H9 (cell line): ENCODE data around the gene LHFPL2. TPM values are rescaled to one million over a fixed set of nuclear protein-coding genes. Genes with fewer than 3 reads are reported as not detected.
A peak's percentile ranks its signal among the peaks of the same experiment; 100 is the strongest.

Experiments used
- DNase-seq: peaks from one replicate; pipeline ENCODE4 v3.0.0-alpha.2; 2017
- H2AFZ ChIP-seq: one replicate; pipeline ENCODE4 v1.6.1; 2013; ENCODE audit warnings: mild to moderate bottlenecking, low read length, control low read depth, moderate library complexity
- H2AK5ac ChIP-seq: 2 replicates; pipeline ENCODE4 v1.6.1; 2013; ENCODE audit warnings: low read length, control low read depth, mixed read lengths; ENCODE audit not compliant: insufficient read length
- H2BK120ac ChIP-seq: one replicate; pipeline ENCODE4 v1.6.1; 2013; ENCODE audit warnings: low read depth, mild to moderate bottlenecking, low read length, control low read depth, inconsistent platforms; ENCODE audit not compliant: poor library complexity, severe bottlenecking
- H2BK12ac ChIP-seq: 2 replicates; pipeline ENCODE4 v1.6.1; 2013; ENCODE audit warnings: low read length, control low read depth, mixed read lengths, low read depth; ENCODE audit not compliant: insufficient read length
- H2BK15ac ChIP-seq: 2 replicates; pipeline ENCODE4 v1.6.1; 2013; ENCODE audit warnings: low read depth, low read length, control low read depth
- H2BK20ac ChIP-seq: one replicate; pipeline ENCODE4 v1.6.1; 2013; ENCODE audit warnings: low read depth, mild to moderate bottlenecking, low read length, control low read depth, inconsistent platforms; ENCODE audit not compliant: poor library complexity, severe bottlenecking
- H2BK5ac ChIP-seq: 2 replicates; pipeline ENCODE4 v1.6.1; 2013; ENCODE audit warnings: low read length, control low read depth, mixed read lengths; ENCODE audit not compliant: insufficient read length
- H3K14ac ChIP-seq: 2 replicates; pipeline ENCODE4 v1.6.1; 2013; ENCODE audit warnings: low read length, control low read depth; ENCODE audit not compliant: insufficient read depth
- H3K18ac ChIP-seq: 2 replicates; pipeline ENCODE4 v1.6.1; 2013; ENCODE audit warnings: low read depth, mild to moderate bottlenecking, mixed read lengths, low read length, control low read depth; ENCODE audit not compliant: insufficient read length
- H3K23ac ChIP-seq: 2 replicates; pipeline ENCODE4 v1.6.1; 2013; ENCODE audit warnings: low read length, control low read depth, mixed read lengths, low read depth; ENCODE audit not compliant: insufficient read length
- H3K23me2 ChIP-seq: 2 replicates; pipeline ENCODE4 v1.6.1; 2013; ENCODE audit warnings: low read depth, mild to moderate bottlenecking, mixed read lengths, low read length, control low read depth; ENCODE audit not compliant: insufficient read length, poor library complexity, severe bottlenecking
- H3K27ac ChIP-seq: 2 replicates; pipeline ENCODE4 v1.5.1; 2013; ENCODE audit warnings: low read length, control low read depth, mixed read lengths, low read depth; ENCODE audit not compliant: insufficient read length
- H3K27me3 ChIP-seq: 2 replicates; pipeline ENCODE4 v1.6.1; 2013; ENCODE audit warnings: low read length, control low read depth, inconsistent platforms; ENCODE audit not compliant: insufficient read depth
- H3K4ac ChIP-seq: 2 replicates; pipeline ENCODE4 v1.6.1; 2013; ENCODE audit warnings: low read depth, mild to moderate bottlenecking, control low read depth, inconsistent platforms, low read length, moderate library complexity
- H3K4me1 ChIP-seq: 2 replicates; pipeline ENCODE4 v1.6.1; 2013; ENCODE audit warnings: low read length, control low read depth, inconsistent platforms; ENCODE audit not compliant: insufficient read depth
- H3K4me2 ChIP-seq: 2 replicates; pipeline ENCODE4 v1.6.1; 2013; ENCODE audit warnings: low read length, control low read depth, mixed read lengths; ENCODE audit not compliant: insufficient read length, insufficient read depth
- H3K56ac ChIP-seq: 2 replicates; pipeline ENCODE4 v1.6.1; 2013; ENCODE audit warnings: low read depth, mild to moderate bottlenecking, mixed read lengths, low read length, control low read depth; ENCODE audit not compliant: insufficient read length
- H3K79me1 ChIP-seq: 2 replicates; pipeline ENCODE4 v1.6.1; 2013; ENCODE audit warnings: low read depth, mild to moderate bottlenecking, moderate library complexity, low read length, control low read depth, inconsistent platforms; ENCODE audit not compliant: insufficient read depth, poor library complexity, severe bottlenecking
- H3K79me2 ChIP-seq: 2 replicates; pipeline ENCODE4 v1.6.1; 2013; ENCODE audit warnings: low read length, control low read depth, inconsistent platforms; ENCODE audit not compliant: insufficient read depth
- H3K9ac ChIP-seq: 2 replicates; pipeline ENCODE4 v1.6.1; 2013; ENCODE audit warnings: low read length, control low read depth, mixed read lengths; ENCODE audit not compliant: insufficient read length; ENCODE audit errors: extremely low read depth
- H3K9me3 ChIP-seq: one replicate; pipeline ENCODE4 v1.6.1; 2013; ENCODE audit warnings: low read depth, low read length, inconsistent platforms; ENCODE audit not compliant: control insufficient read depth
- H3T11ph ChIP-seq: one replicate; pipeline ENCODE4 v1.6.1; 2013; ENCODE audit warnings: mild to moderate bottlenecking, low read length, control low read depth, inconsistent platforms
- H4K20me1 ChIP-seq: one replicate; pipeline ENCODE4 v1.6.1; 2013; ENCODE audit not compliant: control insufficient read depth, insufficient read length, insufficient read depth
- H4K5ac ChIP-seq: 2 replicates; pipeline ENCODE4 v1.6.1; 2013; ENCODE audit warnings: low read depth, mild to moderate bottlenecking, mixed read lengths, low read length, control low read depth; ENCODE audit not compliant: insufficient read length
- H4K8ac ChIP-seq: replicated peaks from 2 replicates; pipeline ENCODE4 v1.6.1; 2013; ENCODE audit warnings: low read length, control low read depth, mixed read lengths, low read depth; ENCODE audit not compliant: insufficient read length
- H4K91ac ChIP-seq: 2 replicates; pipeline ENCODE4 v1.6.1; 2013; ENCODE audit warnings: low read depth, mild to moderate bottlenecking, moderate library complexity, mixed read lengths, low read length, control low read depth; ENCODE audit not compliant: insufficient read length
- H3K27ac Mint-ChIP-seq, 3 experiments: 2 replicates in 2 of 3; 3 replicates in 1 of 3; pipeline ENCODE4 v1.8.0; 2020 to 2021; ENCODE audit warnings: mixed read lengths in 3 of 3, mild to moderate bottlenecking in 1 of 3, moderate library complexity in 1 of 3
- H3K27me3 Mint-ChIP-seq: 2 replicates; pipeline ENCODE4 v1.8.0; 2021; ENCODE audit warnings: low read depth, mild to moderate bottlenecking, moderate library complexity, mixed read lengths
- H3K36me3 Mint-ChIP-seq, 3 experiments: 2 replicates in 2 of 3; 3 replicates in 1 of 3; pipeline ENCODE4 v1.8.0; 2020 to 2021; ENCODE audit warnings: low read depth in 3 of 3, mixed read lengths in 3 of 3; ENCODE audit not compliant: insufficient read depth in 1 of 3
- H3K4me1 Mint-ChIP-seq, 2 experiments: 2 replicates each; pipeline ENCODE4 v1.8.0; 2020; ENCODE audit warnings: mixed read lengths in 2 of 2
- H3K4me3 Mint-ChIP-seq, 2 experiments: 2 replicates in 1 of 2; 3 replicates in 1 of 2; pipeline ENCODE4 v1.8.0; 2020 to 2021; ENCODE audit warnings: mild to moderate bottlenecking in 2 of 2, mixed read lengths in 2 of 2, moderate library complexity in 1 of 2
- H3K9me3 Mint-ChIP-seq, 2 experiments: 2 replicates in 1 of 2; 3 replicates in 1 of 2; pipeline ENCODE4 v1.8.0; 2020; ENCODE audit warnings: mild to moderate bottlenecking in 2 of 2, mixed read lengths in 2 of 2, moderate library complexity in 1 of 2
- CTCF ChIP-seq: fragments of 200-600 bp; sonication (generic); conservative IDR thresholded peaks from 3 replicates; pipeline ENCODE4 v1.8.0; 2021; ENCODE audit warnings: antibody characterized with exemption, mild to moderate bottlenecking
- WGBS: extraction: QIAGEN DNeasy Blood & Tissue Kit; methylation state at CpG from one replicate; pipeline ENCODE4 v1.1.7; 2013; ENCODE audit warnings: missing lambda C conversion rate, low lambda C conversion rate, mixed read lengths; ENCODE audit not compliant: insufficient read length; ENCODE audit errors: extremely low coverage; 5-methylcytosine and 5-hydroxymethylcytosine counted together
- total RNA-seq: library from RNA; stranded (reverse); gene quantifications from 2 replicates; pipeline ENCODE4 v1.2.1, GENCODE V29; 2021

Gene LHFPL2
- total RNA-seq, 1 experiment from 2014 or later = 26.3 TPM

- H2AFZ ChIP-seq = no peak overlapping the region
- peaks cover 14 to 19% of the 10 kb centered on the region in 2 experiments for H3K4me1 Mint-ChIP-seq
- no peak overlapping the region for H3K4me3 Mint-ChIP-seq
- H3K56ac ChIP-seq = no peak overlapping the region
- no peaks in the 10 kb centered on the region for H3K27me3 ChIP-seq
- no peak for TF ChIP-seq CTCF
- H3K9ac ChIP-seq = no peak overlapping the region
- no peak overlapping the region for H2BK20ac ChIP-seq
- no peak overlapping the region for H4K8ac ChIP-seq
- no peak overlapping the region for H2BK12ac ChIP-seq
- H3K27ac Mint-ChIP-seq = peak overlapping the region in 2 of 3 experiments; percentile 30 to 87; a peak in 3 of 7 replicates
- no peak overlapping the region for H3K23ac ChIP-seq
- H3K4ac ChIP-seq = no peak overlapping the region
- no peak overlapping the region for H3T11ph ChIP-seq
- no peaks in the 10 kb centered on the region for H3K79me1 ChIP-seq
- no peaks in the 10 kb centered on the region for H4K20me1 ChIP-seq
- H2BK120ac ChIP-seq = no peak overlapping the region
- no peak overlapping the region for H4K91ac ChIP-seq
- no peak for DNase-seq
- peaks cover 2% of the 10 kb centered on the region; the same call in 1 of the 2 replicates for H3K79me2 ChIP-seq
- H3K14ac ChIP-seq = no peak overlapping the region
- H3K27me3 Mint-ChIP-seq = no peaks in the 10 kb centered on the region; the same call in 1 of the 2 replicates
- no CpG with 5 or more reads among the region's 3 CpGs for WGBS
- H3K36me3 Mint-ChIP-seq = peaks cover 0 to 4% (median 0%) of the 10 kb centered on the region in 3 experiments; a peak in 3 of 7 replicates
- no peaks in the 10 kb centered on the region for H3K9me3 Mint-ChIP-seq
- no peak overlapping the region for H2AK5ac ChIP-seq
- H3K9me3 ChIP-seq = no peaks in the 10 kb centered on the region
- no peaks in the 10 kb centered on the region for H3K4me1 ChIP-seq
- no peak overlapping the region for H2BK15ac ChIP-seq
- H3K4me2 ChIP-seq = no peak overlapping the region
- no peak overlapping the region for H2BK5ac ChIP-seq
- H3K27ac ChIP-seq = no peak overlapping the region
- no peak overlapping the region for H3K18ac ChIP-seq
- no peaks in the 10 kb centered on the region for H3K23me2 ChIP-seq
- H4K5ac ChIP-seq = no peak overlapping the region
Observed at GRCh38 chr5:78527925-78528324, 120.6 kb downstream of the LHFPL2 start.
